Activated B cell treated with CpG ODN at 0.5 μM for 24 hours (primary cell): ENCODE measurements around the gene AFF1. TPM values are rescaled to one million over a fixed set of nuclear protein-coding genes. Genes with fewer than 3 reads are reported as not detected.

Experiments used
- ATAC-seq: fragments of 200-7000 bp; cut with Tn5 transposase; one replicate; pipeline ENCODE4 v1.10.0; 2021; ENCODE audit warnings: low read depth, mild to moderate bottlenecking, moderate library complexity
- CTCF ChIA-PET: fragments of 350-600 bp; sonication (Branson Sonifier 250); formaldehyde crosslinking; loops from one replicate; lab custom pipeline; 2021; ENCODE audit warnings: antibody characterized with exemption; lab: Charles Lee
- POLR2A ChIA-PET: fragments of 350-600 bp; sonication (Branson Sonifier 250); formaldehyde crosslinking; loops from one replicate; lab custom pipeline; 2021; ENCODE audit warnings: antibody characterized with exemption; lab: Charles Lee
- DNase-seq: peaks from one replicate; pipeline ENCODE4 v3.0.0; 2022
- H3K27ac Mint-ChIP-seq: one replicate; pipeline ENCODE4 v1.8.0; 2020; ENCODE audit warnings: mixed read lengths
- H3K27me3 Mint-ChIP-seq: one replicate; pipeline ENCODE4 v1.8.0; 2021; ENCODE audit warnings: mixed read lengths
- H3K36me3 Mint-ChIP-seq: one replicate; pipeline ENCODE4 v1.8.0; 2021; ENCODE audit warnings: low read depth, mixed read lengths
- H3K4me1 Mint-ChIP-seq: one replicate; pipeline ENCODE4 v1.8.0; 2021; ENCODE audit warnings: mixed read lengths
- H3K4me3 Mint-ChIP-seq: one replicate; pipeline ENCODE4 v1.8.0; 2020; ENCODE audit warnings: mild to moderate bottlenecking, mixed read lengths
- H3K9me3 Mint-ChIP-seq: one replicate; pipeline ENCODE4 v1.8.0; 2020; ENCODE audit warnings: mixed read lengths
- intact Hi-C: fragments of 100-400 bp; cut with micrococcal nuclease; formaldehyde crosslinking; loops from one replicate; pipeline ENCODE4 v1.15.1; 2024
- total RNA-seq: library from RNA; stranded (reverse); gene quantifications from 2 replicates; pipeline ENCODE4 v1.2.3, GENCODE V29; 2022
- TF ChIP-seq, protein P1 (sequence below): fragments of 200-600 bp; IDR thresholded peaks from one replicate; pipeline ENCODE4 v1.8.0; 2022; ENCODE audit warnings: antibody characterized with exemption, mild to moderate bottlenecking

The AFF1 gene
- total RNA-seq, 1 donor from 2014 or later: 60.8 TPM

DNA sequence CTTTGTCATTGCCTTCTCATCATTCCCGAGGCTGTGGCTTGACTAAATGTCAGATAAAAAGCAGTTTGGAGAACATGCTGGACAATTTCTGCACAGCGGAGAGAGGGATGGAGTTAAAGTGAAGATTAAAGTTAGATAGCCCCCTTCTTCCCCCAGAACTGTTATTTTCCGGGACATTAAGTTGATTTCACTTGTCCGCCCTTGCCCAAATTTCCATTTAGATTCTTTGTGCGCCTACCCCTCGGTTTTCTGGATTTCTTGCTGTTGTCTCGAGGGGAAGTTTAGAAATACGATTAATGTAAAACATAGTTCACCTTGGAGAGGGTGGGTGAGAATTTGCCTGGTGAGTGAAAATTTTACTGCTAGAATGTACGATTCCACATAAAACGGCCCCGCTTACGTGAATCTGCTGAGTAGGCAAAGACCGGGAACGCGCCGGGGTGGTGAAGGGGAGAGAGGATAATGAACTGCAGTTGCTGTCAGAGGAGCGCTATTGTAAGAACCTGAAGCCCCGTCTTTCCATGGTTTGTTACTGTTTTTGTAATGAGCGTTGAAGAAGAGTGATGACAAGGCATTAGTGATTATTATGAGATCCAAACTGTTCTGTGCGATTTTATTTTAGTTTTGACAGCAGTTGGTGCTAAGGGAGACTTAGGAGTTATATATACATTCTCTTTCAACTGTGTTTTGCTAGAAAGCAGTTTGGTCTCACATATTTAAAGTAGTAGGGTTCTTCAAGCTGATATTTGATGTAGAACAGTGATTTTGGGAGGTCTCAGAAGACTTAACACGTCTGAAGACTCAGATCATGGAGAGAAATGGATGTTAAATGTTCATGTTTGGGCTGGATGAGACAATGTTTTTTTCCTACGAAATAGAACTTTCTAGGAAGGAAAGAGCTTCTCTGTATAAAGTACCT is 73.0 kb downstream of the AFF1 start:
- H3K36me3 Mint-ChIP-seq: peaks cover 15% of the 10 kb centered on the region
- peak overlapping the region; percentile 97 for H3K4me3 Mint-ChIP-seq
- POLR2A ChIA-PET: interaction anchor here (0.6 to 9.5 kb wide), 27 partner anchors 8 to 1276 kb away, joined by 3 to 256 read pairs (median 5); partner anchors contain the start of gene AFF1

DNA sequence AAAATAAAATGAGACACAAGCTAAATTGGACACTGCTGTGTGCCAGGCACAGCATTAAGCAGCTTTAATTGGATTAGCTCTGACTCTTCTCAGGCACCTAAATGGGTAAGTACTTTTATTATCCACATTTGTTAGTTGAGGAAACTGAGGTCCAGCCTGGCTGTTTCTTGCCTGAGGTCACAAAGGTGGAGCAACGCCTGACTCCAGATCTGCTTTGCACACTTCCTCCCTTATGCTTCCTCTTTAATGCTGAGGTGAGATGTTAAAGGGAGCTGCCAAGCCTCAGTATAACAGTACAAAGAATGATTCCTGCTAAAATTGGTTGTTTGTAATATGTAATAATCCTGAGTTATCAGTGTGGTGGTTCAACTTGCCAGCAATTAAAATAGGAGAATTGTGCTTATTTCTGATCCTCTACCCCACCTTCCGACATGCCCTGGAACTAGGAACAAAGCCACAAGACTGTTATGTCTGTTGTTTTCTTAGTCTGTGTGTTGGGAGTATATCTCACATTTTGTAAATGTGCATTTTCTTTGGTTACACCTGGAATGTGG is 74.4 kb downstream of the AFF1 start:
- Mint-ChIP-seq H3K4me3 (peak overlapping the region; percentile 61), H3K27ac (peak overlapping the region; percentile 38), H3K4me1 (peaks cover 76% of the 10 kb centered on the region), H3K9me3 (no peaks in the 10 kb centered on the region), H3K36me3 (peaks cover 15% of the 10 kb centered on the region), H3K27me3 (no peaks in the 10 kb centered on the region)
- intact Hi-C loops: loop anchor here (1.0 to 10.0 kb wide), 4 partner anchors 10 to 1304 kb away; partner anchors contain the start of genes HSD17B11 and PPM1K
- CTCF ChIA-PET: interaction anchor here (1.1 to 2.1 kb wide), 4 partner anchors 75 to 143 kb away, joined by 3 to 15 read pairs (median 4); partner anchors contain the start of gene AFF1
- POLR2A ChIA-PET: interaction anchor here (1.0 to 9.5 kb wide), 7 partner anchors 11 to 86 kb away, joined by 3 to 256 read pairs (median 4); partner anchors contain the start of gene AFF1
- no peak for DNase-seq
- ATAC-seq: no peak
- TF ChIP-seq, protein P1, sequence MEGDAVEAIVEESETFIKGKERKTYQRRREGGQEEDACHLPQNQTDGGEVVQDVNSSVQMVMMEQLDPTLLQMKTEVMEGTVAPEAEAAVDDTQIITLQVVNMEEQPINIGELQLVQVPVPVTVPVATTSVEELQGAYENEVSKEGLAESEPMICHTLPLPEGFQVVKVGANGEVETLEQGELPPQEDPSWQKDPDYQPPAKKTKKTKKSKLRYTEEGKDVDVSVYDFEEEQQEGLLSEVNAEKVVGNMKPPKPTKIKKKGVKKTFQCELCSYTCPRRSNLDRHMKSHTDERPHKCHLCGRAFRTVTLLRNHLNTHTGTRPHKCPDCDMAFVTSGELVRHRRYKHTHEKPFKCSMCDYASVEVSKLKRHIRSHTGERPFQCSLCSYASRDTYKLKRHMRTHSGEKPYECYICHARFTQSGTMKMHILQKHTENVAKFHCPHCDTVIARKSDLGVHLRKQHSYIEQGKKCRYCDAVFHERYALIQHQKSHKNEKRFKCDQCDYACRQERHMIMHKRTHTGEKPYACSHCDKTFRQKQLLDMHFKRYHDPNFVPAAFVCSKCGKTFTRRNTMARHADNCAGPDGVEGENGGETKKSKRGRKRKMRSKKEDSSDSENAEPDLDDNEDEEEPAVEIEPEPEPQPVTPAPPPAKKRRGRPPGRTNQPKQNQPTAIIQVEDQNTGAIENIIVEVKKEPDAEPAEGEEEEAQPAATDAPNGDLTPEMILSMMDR: no peak

More for the DNA sequence above, 73.0 kb downstream of the AFF1 start:
- H3K4me1 Mint-ChIP-seq: peaks cover 64% of the 10 kb centered on the region
- intact Hi-C loops: loop anchor here (5.0 to 10.0 kb wide), 3 partner anchors 385 to 1303 kb away; partner anchors contain the start of genes HSD17B11 and PPM1K
- no peaks in the 10 kb centered on the region for H3K9me3 Mint-ChIP-seq
- CTCF ChIA-PET: interaction anchor here (0.6 to 3.7 kb wide), 4 partner anchors 62 to 86 kb away, joined by 3 to 26 read pairs (median 4); partner anchors contain the start of gene AFF1
- H3K27me3 Mint-ChIP-seq: no peaks in the 10 kb centered on the region
- TF ChIP-seq, protein P1: no peak
- DNase-seq (no peak), ATAC-seq (no peak)
- H3K27ac Mint-ChIP-seq: peak overlapping the region; percentile 98

DNA sequence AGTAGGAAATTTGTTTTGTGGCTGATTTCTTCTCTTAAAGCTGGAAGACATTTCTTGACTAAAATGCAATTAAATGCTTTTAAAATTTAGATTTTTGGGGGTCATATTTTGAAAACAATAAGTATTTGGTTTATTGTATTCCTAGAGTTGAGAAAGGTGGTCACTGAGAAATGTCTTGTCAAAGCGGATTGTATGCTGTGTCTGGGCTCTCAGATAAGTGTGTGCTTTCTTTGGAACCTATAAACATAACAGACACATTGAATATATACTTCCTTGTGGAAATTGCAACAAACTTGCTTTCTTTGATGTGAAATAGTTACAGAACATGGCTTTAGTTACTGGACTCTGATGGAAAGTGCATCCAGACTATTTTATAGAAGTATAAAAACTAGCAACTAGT is 75.4 kb downstream of the AFF1 start:
- Mint-ChIP-seq H3K9me3 (no peaks in the 10 kb centered on the region), H3K27ac (no peak overlapping the region), H3K4me1 (peaks cover 81% of the 10 kb centered on the region)

DNA sequence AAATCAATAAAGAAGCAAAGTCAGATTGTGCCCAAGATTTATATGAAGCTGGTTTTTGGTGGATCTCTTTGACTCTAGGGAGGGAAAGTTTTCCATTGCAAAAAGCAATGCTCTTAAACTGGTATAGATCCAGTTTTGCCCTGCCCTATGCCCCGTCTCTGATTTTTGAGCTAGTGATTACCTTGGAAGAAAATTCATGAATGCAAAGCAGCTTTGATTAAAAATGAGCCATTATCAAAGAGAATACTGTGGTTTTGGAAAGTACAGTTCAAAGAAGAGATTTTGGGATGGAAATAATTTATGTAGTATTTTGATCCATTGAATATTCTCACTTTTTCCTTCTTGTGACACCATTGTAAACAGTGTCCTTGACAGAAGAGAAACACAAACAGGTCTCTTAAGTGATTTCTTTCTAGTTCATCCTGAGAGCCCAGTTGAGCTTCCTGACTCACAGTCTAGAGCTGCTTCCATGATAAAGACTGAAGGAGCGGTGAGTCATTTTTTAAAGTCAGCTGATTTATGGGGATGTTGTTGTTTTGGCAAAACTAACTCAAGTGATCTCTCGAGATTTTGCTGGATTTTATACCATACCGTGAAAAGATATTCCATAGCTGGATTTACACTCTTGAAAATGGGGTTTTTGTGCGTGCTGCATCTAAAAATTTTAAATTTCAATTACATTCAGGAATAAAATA is 76.7 kb downstream of the AFF1 start:
- Mint-ChIP-seq H3K9me3 (no peaks in the 10 kb centered on the region), H3K4me3 (no peak overlapping the region), H3K36me3 (peaks cover 8% of the 10 kb centered on the region), H3K27ac (no peak overlapping the region), H3K27me3 (no peaks in the 10 kb centered on the region), H3K4me1 (peaks cover 80% of the 10 kb centered on the region)
- intact Hi-C loops: no loop called here
- TF ChIP-seq, protein P1: no peak
- CTCF ChIA-PET: interaction anchor here (0.8 to 1.3 kb wide), 3 partner anchors 77 to 89 kb away, joined by 3 to 7 read pairs (median 4); partner anchors contain the start of gene AFF1
- DNase-seq (no peak), ATAC-seq (no peak)
- POLR2A ChIA-PET: interaction anchor here (1.0 to 9.5 kb wide), 4 partner anchors 11 to 75 kb away, joined by 3 to 256 read pairs (median 4); partner anchors contain the start of gene AFF1

More for the DNA sequence above, 75.4 kb downstream of the AFF1 start:
- ATAC-seq (no peak), DNase-seq (no peak)
- peaks cover 15% of the 10 kb centered on the region for H3K36me3 Mint-ChIP-seq
- no peaks in the 10 kb centered on the region for H3K27me3 Mint-ChIP-seq
- intact Hi-C loops: no loop called here
- H3K4me3 Mint-ChIP-seq: no peak overlapping the region
- ChIA-PET CTCF (interaction anchor here (0.9 to 2.1 kb wide), 3 partner anchors 17 to 88 kb away, joined by 3 to 15 read pairs (median 3); partner anchors contain the start of gene AFF1), POLR2A (interaction anchor here (0.6 to 9.5 kb wide), 5 partner anchors 59 to 1403 kb away, joined by 3 to 256 read pairs (median 6); partner anchors contain the start of gene AFF1)
- TF ChIP-seq, protein P1: no peak
